Panc1 (cell line): ENCODE results near the gene SLC49A3. TPM values are rescaled to one million over a fixed set of nuclear protein-coding genes. Genes with fewer than 3 reads are reported as not detected.

Source experiments
- ATAC-seq: fragments of 200-7000 bp; cut with Tn5 transposase; 2 replicates; pipeline ENCODE4 v1.9.1; 2020; ENCODE audit warnings: mild to moderate bottlenecking, moderate library complexity
- BruUV-seq: library from RNA; stranded (reverse); fragments of 400-500 nt; replicated peaks from 2 replicates; lab custom pipeline; 2021; lab: Mats Ljungman, UMichigan
- CTCF ChIA-PET: fragments of 300-600 bp; sonication (Branson Sonifier 250); formaldehyde crosslinking; loops from one replicate; lab custom pipeline; 2022; ENCODE audit warnings: antibody characterized with exemption; lab: Charles Lee
- POLR2A ChIA-PET: fragments of 300-600 bp; sonication (Branson Sonifier 250); formaldehyde crosslinking; loops from one replicate; lab custom pipeline; 2022; ENCODE audit warnings: antibody characterized with exemption; lab: Charles Lee
- DNase-seq: peaks from one replicate; pipeline ENCODE4 v3.0.0-alpha.2; 2010; ENCODE audit warnings: low read depth, low spot score
- H3K27ac ChIP-seq: 2 replicates; pipeline ENCODE4 v1.5.1; 2011; ENCODE audit warnings: mild to moderate bottlenecking, low read length, inconsistent platforms
- H3K27me3 ChIP-seq: fragments of 200-500 bp; sonication (Bioruptor generic); 2 replicates; pipeline ENCODE4 v1.6.0; 2014; ENCODE audit warnings: low read length, inconsistent platforms; ENCODE audit not compliant: control insufficient read depth, insufficient read depth
- H3K36me3 ChIP-seq: fragments of 200-500 bp; sonication (Bioruptor generic); 2 replicates; pipeline ENCODE4 v1.5.1; 2014; ENCODE audit warnings: inconsistent platforms, mild to moderate bottlenecking, low read length, moderate library complexity; ENCODE audit not compliant: control insufficient read depth, insufficient read depth
- H3K4me1 ChIP-seq: 2 replicates; pipeline ENCODE4 v1.5.1; 2011; ENCODE audit warnings: inconsistent platforms, mild to moderate bottlenecking, low read length, moderate library complexity; ENCODE audit not compliant: control insufficient read depth, insufficient read depth
- H3K4me3 ChIP-seq, 2 experiments: 2 replicates each; pipeline ENCODE4 v1.5.1; 2011 to 2012; ENCODE audit warnings: low read depth in 2 of 2, low read length in 2 of 2, mild to moderate bottlenecking in 2 of 2, inconsistent platforms in 1 of 2, moderate library complexity in 1 of 2
- H3K9me3 ChIP-seq: fragments of 200-500 bp; sonication (Bioruptor generic); 2 replicates; pipeline ENCODE4 v1.5.1; 2014; ENCODE audit warnings: low read depth, mild to moderate bottlenecking, inconsistent platforms, low read length, moderate library complexity; ENCODE audit not compliant: control insufficient read depth, insufficient read depth
- CTCF ChIP-seq: fragments of 450-650 bp; IDR thresholded peaks from 2 replicates; pipeline ENCODE4 v1.5.1; 2017; ENCODE audit warnings: mild to moderate bottlenecking
- POLR2AphosphoS5 ChIP-seq: IDR thresholded peaks from 2 replicates; pipeline ENCODE4 v1.6.1; 2012; ENCODE audit warnings: mild to moderate bottlenecking, low read depth, low read length, moderate library complexity
- REST ChIP-seq, 2 experiments: IDR thresholded peaks; 2 replicates each; pipeline ENCODE4 v1.6.1; 2011 to 2012; ENCODE audit warnings: low read depth in 2 of 2, control low read depth in 1 of 2, low read length in 1 of 2, mild to moderate bottlenecking in 1 of 2, moderate library complexity in 1 of 2; ENCODE audit not compliant: insufficient read depth in 1 of 2
- SIN3A ChIP-seq: IDR thresholded peaks from 2 replicates; pipeline ENCODE4 v1.6.1; 2012; ENCODE audit warnings: low read depth, mild to moderate bottlenecking, low read length, moderate library complexity, borderline replicate concordance; ENCODE audit not compliant: insufficient read depth
- TCF7L2 ChIP-seq: IDR thresholded peaks from 2 replicates; pipeline ENCODE4 v1.6.1; 2011; ENCODE audit warnings: mild to moderate bottlenecking, low read depth, low read length, inconsistent platforms
- in situ Hi-C: cut with HindIII; loops from 2 replicates; pipeline ENCODE4 v1.10.0; 2016; ENCODE audit warnings: low sequenced_read_pairs, low pct_unique_long_range_greater_than_20kb
- intact Hi-C: fragments of 100-400 bp; cut with micrococcal nuclease; formaldehyde crosslinking; loops from one replicate; pipeline ENCODE4 v1.10.0; 2022; ENCODE audit not compliant: unreplicated experiment
- total RNA-seq: library from RNA; stranded (reverse); gene quantifications from one replicate; pipeline ENCODE4 v1.2.1, GENCODE V29; 2021; ENCODE audit not compliant: unreplicated experiment

The SLC49A3 gene
- total RNA-seq, 1 experiment from 2014 or later: 0.62 TPM

- BruUV-seq: no TSS peak
- intact Hi-C loops: no loop called here
- DNase-seq: no peak
- Histone ChIP-seq H3K4me3 (no peak overlapping the region), H3K27ac (no peak overlapping the region), H3K36me3 (peaks cover 2% of the 10 kb centered on the region; the same call in 1 of the 2 replicates), H3K27me3 (no peaks in the 10 kb centered on the region), H3K4me1 (no peaks in the 10 kb centered on the region), H3K9me3 (no peaks in the 10 kb centered on the region)
- in situ Hi-C loops: no loop called here
- POLR2A ChIA-PET: no interaction called here
- CTCF ChIA-PET: no interaction called here
- no peak for ATAC-seq
- TF ChIP-seq TCF7L2: no peak
- TF ChIP-seq REST (IDR thresholded peaks at IDR 0.05; ENCODE audit: insufficient read depth in 1 of 2, low read depth in 2 of 2, low read length in 1 of 2): no peak
- no peak for TF ChIP-seq SIN3A
- TF ChIP-seq POLR2AphosphoS5: no peak
- TF ChIP-seq CTCF: no peak
Observed at GRCh38 chr4:734951-735350, 46.0 kb upstream of the SLC49A3 start.

- ChIA-PET POLR2A (no interaction called here), CTCF (no interaction called here)
- TF ChIP-seq CTCF: no peak
- no peak for TF ChIP-seq TCF7L2
- ATAC-seq: no peak
- intact Hi-C loops (no loop called here), in situ Hi-C loops (no loop called here)
- peaks cover 2% of the 10 kb centered on the region; the same call in 1 of the 2 replicates for H3K36me3 ChIP-seq
- no peak overlapping the region for H3K27ac ChIP-seq
- BruUV-seq: no TSS peak
- no peaks in the 10 kb centered on the region for H3K27me3 ChIP-seq
- H3K4me3 ChIP-seq: no peak overlapping the region
- no peaks in the 10 kb centered on the region for H3K4me1 ChIP-seq
- no peaks in the 10 kb centered on the region for H3K9me3 ChIP-seq
- DNase-seq: no peak
Observed at GRCh38 chr4:734075-734474, 45.1 kb upstream of the SLC49A3 start.

DNA sequence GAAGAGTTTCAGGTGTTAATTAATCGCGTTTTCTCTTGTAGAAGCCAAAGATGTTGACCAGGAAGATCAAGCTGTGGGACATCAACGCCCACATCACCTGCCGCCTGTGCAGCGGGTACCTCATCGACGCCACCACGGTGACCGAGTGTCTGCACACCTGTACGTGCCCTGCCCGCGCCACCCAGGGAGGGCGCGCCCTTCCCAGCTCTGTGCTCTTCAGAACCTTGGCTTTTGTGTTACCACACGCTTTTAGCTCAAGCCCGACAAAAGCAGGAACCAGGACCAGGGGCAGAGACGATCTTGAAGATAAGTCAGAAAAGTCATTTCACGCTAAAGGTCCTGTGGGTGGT is 44.7 kb upstream of the SLC49A3 start:
- no peak for DNase-seq
- Histone ChIP-seq H3K36me3 (peaks cover 2% of the 10 kb centered on the region; the same call in 1 of the 2 replicates), H3K27ac (no peak overlapping the region), H3K4me3 (no peak overlapping the region), H3K4me1 (no peaks in the 10 kb centered on the region), H3K27me3 (no peaks in the 10 kb centered on the region), H3K9me3 (no peaks in the 10 kb centered on the region)
- intact Hi-C loops (no loop called here), in situ Hi-C loops (no loop called here)
- ATAC-seq: no peak
- ChIA-PET CTCF (no interaction called here), POLR2A (no interaction called here)
- TF ChIP-seq CTCF (no peak), REST (IDR thresholded peaks at IDR 0.05; ENCODE audit: insufficient read depth in 1 of 2, low read depth in 2 of 2, low read length in 1 of 2) (no peak), TCF7L2 (no peak), SIN3A (no peak), POLR2AphosphoS5 (no peak)
- BruUV-seq: no TSS peak
